ENCODE results near the gene UBL7.
"Not testable (repeated sequence)": the region's sequence is repeated elsewhere in the genome, so short reads cannot be mapped to it uniquely, and the experiment has no call there.

The UBL7 gene

DNA sequence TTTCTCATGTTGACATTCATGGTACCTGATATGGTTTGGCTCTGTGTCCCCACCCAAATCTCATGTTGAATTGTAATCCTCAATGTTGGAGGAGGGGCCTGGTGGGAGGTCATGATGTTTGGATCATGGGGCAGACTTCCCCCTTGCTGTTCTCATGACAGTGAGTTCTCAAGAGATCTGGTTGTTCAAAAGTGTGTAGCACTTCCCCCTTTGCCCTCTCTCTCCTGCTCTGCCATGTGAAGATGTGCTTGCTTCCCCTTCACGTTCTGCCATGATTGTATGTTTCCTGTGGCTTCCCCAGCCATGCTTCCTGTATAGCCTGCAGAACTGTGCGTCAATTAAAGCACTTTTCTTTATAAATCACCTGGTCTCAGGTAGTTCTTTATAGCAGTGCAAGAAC, 3.3 kb upstream of the UBL7 start:
- no peak for DNase-seq (ENCODE audit: low spot score)

DNA sequence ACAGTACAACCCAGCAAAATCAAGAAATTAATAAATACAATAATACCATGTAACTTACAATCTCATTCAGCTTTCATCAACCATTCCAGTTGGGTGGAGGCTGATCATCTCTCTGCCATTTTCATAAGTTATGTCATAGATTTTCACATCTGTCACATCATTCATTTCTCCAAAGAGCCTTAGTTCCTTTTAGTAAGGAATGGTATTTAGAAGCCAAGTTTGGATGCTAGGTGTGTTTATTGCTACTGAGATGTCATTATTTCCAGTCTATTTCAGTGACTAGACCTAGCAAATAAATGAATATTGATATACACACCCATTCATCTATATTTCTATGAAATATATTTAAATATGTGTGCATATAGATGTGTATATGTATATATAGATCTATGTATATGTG, 2.7 kb upstream of the UBL7 start:
- no peak for DNase-seq (ENCODE audit: low spot score)

DNA sequence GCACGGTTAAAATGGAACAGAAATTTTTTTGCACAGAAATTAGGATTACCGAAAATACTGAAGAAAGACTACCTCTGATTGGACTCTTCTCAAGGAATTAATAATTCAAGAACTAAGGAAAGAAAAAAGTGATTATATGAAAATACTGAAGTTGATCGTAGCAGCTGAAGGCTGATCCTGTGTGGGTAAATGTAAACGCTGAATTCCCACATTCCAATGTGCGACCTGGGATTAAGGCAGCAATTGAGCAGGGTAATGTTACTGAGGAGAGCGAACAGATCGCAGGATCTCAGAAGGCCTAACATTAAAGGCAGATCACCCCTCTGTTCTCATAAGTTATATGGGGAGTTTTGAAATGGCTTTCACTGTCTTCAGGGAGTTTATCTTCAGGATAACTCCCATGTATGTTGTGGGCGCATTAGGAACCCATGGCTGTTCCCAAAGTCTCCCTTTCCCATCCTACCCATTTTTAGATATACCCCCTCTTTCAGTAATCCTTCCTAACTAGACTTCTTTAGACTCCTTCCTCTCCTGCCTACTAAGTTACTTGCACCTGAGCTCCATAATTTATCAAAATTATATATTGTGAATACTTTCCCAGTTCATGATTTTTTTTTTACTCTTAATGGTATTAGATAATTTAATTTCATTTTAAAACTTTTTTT, 1.0 kb upstream of the UBL7 start:
- DNase-seq (ENCODE audit: low spot score): no peak

DNA sequence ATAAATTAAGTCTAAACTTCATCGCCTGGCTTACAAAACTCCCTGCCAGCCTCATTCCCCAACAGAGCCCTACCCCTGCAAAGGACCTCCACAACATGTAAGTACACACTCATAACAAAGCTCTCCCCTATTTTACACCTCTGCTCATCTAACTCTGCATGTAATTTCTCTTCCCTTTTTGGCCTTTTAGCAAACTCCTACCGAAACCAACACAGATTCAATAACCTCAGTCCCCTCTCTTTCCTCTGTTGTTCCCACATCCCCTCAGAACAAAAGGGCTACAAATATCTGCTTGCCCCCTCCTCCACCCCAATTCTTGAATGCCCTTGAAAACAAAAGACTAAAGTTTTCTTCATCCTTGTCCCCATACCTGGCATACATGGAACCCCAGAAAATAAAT, 662 bp downstream of the UBL7 start:
- DNase-seq (ENCODE audit: low spot score): no peak

DNA sequence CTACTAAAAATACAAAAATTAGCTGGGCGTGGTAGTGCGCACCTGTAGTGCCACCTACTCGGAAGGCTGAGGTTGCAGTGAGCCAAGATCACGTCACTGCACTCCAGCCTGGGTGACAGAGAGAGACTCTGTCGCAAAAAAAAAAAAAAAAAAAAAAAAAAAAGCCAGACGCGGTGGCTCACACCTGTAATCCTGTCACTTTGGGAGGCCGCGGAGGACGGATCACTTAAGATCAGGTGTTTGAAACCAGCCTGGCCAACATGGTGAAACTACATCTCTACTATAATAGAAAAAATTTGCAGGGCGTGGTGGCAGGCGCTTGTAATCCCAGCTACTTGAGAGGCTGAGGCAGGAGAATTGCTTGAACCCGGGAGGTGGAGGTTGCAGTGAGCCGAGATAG, 1.2 kb downstream of the UBL7 start:
- not testable (repeated sequence) for DNase-seq (ENCODE audit: low spot score)

DNA sequence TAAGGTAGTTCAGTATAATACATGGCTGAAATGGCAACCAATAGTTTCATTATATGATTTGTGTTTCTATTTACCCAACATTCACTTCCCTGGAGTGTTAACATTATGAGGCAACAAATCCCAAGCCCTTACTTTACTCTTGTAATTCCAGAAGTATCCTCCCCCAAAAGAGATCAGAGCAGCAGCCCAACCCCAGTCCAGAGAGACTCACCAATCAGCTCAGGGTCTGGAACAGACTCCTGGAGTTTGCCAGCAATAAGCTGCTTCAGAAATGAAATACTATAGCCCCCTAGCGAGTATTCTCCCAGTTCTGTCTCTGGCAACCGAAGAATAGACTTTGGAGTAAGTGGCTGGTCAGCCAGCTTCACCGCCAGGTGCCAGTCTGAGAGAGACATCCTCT, 2.5 kb downstream of the UBL7 start:
- no peak for DNase-seq (ENCODE audit: low spot score)

DNA sequence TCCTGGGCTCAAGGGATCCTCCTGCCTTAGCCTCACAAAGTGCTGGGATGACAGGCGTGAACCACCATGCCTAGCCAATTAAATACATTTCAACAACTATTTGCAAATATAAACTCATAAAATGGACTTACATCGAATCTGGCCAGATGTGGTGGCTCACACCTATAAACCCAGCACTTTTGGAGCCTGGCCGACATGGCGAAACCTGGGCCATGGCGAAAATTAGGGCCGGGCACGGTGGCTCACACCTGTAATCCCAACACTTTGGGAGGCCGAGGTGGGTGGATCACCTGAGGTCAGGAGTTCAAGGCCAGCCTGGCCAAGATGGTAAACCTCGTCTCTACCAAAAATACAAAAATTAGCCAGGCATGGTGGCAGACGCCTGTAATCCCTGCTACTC, 3.9 kb downstream of the UBL7 start:
- DNase-seq (ENCODE audit: low spot score): not testable (repeated sequence)

DNA sequence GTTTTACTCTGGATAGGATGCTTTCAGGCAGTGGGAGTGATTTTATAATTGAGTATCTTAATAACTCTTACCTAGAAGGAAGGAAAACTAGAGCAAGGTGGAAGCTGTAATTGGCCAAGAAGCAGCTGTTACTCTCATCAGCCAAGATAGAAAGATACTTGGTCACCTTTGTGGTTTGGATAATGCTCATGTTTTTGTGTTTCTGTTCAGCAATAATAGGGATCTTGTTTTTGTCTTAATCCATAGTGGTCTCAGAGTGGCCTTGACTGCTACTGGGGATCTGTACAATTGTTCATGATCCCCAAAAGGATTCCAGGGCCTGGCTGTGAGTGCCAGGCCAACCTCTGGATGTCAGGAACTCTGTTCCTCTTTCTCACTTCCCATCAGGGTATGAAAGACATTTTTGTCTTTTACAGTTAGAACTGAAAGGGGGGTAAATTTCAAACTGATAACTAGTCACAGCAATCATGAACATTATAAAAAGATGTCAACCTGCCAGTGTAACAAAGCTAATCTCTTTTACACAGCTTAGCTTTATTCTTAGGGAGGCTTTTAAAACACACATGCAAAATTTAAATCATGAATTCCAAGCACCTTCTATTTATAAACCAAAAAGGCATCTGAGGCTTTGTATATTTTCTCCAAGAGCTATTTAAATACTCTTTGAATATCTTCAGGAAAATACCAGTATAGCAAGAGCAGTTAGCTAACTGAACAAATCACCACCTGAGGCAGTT, 6.0 kb downstream of the UBL7 start:
- no peak for DNase-seq (ENCODE audit: low spot score)

DNA sequence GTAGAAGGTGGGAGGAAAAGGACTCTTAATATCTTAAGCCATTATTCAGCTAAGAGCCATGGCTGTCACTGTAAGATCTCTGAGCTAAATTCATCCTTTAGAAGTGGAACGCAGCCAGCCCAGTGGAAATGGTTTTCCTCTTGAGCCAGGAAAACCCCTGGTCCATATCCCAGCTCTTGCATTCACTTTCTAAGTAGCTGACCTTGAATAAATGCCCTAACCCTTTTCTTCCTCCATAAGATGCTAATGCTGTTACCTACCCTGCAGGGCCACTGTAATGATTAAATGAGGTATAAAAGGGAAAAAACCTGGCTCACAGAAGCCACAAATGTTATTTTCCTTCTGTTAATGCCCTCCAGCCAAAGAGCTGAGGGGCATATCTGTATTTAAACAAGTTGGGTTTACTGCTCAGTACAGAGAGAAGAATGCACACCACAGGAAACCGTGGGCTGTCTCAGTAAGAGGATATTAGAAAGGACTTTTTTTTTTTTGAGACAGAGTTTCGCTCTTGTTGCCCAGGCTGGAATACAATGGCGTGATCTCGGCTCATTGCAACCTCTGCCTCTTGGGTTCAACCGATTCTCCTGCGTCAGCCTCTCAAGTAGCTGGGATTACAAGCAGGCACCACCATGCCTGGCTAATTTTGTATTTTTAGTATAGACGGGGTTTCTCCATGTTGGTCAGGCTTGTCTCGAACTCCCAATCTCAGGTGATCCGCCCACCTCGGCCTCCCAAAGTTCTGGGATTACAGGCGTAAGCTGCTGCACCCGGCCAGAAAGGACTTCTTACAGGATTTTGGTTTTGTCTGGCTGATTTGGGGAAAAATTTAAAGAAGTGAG, 6.8 kb downstream of the UBL7 start:
- DNase-seq (ENCODE audit: low spot score): no peak

DNA sequence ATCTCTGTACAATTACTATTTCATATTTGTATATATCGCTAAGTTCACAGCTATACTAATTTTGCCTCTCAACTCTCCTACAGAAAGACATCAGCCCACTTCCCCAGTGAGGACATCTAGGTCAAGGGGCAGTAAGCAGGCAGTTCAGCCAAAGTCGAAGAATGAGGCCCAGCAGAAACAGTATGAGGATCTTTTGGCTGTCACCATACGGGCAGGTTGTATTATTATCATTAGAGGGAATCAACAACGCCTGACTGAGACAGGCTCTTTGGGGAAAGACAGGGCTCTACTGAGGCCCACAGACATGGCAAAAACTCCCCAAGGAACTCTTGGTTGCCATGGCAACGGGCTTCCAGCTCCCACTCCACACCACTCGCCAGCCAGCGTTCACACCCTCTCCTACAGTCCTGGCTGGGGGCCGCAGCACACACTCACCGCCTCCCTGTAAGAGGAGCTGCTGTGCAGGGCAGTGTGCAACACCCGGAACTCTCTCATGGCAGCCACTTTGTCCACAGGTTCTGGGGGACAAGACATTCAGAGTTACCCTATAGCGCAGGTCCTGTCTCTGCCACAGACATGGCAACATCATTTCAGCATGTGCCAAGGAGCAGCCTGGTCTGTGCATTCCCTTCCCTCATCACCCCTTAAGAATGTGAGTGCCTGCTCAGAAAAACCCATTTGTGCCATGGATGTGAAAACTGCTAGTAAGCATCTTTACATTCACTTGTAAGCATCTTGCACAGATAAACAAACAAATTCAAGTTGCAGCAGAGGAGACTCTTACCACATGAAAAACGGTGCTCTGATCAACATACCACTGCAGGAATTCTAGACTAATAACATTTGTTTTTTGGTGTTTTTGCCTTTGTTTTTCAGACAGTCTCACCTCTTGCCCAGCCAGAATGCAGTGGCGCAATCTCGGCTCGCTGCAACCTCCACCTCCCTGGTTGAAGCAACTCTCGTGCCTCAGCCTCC, 8.8 kb downstream of the UBL7 start:
- DNase-seq (ENCODE audit: low spot score): no peak

DNA sequence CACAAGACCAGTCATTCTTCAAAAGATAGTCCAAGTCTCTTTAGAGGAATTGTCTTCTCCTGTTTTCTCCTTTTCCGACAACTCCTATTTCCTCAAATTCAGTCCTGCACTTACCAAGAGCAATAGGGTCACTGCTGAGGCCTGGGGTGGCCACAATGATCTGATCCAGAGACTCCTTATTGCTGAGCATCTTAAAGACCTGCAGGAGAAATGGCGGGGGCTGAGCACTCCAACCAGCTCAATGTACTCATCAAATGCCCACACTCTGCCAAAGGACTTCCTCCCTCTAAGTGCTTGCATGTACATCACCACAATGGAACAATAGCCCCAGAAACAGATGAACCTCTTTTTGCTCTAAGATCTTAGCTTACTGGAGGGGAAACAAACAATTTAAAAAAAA, 9.6 kb downstream of the UBL7 start:
- DNase-seq (ENCODE audit: low spot score): no peak

DNA sequence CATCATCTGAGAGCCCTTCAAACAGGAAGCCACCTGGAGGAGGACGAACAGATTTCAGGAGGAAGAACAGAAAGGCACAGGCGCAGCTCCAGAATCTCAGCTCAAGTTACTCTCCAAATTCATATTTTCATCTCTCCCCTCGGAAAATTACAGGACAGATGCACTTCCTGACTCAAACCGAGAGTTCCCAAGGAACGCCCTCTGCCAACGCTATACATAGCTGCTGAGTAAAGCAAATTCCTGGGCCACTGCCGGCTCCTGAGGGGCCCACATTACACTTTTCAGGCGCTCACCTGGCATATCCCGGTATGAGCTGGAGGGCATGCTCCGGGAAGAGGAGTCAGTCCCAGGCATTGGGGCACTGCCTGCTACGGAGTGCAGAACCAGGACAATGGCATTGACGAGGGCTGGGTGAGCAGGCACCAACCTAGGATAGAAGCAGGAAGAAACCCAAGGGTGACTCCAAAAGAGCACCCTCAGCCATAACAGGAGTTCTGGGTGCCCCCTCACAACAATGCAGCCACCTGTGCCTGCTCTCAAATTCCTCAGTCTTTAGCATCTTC, 11.2 kb downstream of the UBL7 start:
- no peak for DNase-seq (ENCODE audit: low spot score)

DNA sequence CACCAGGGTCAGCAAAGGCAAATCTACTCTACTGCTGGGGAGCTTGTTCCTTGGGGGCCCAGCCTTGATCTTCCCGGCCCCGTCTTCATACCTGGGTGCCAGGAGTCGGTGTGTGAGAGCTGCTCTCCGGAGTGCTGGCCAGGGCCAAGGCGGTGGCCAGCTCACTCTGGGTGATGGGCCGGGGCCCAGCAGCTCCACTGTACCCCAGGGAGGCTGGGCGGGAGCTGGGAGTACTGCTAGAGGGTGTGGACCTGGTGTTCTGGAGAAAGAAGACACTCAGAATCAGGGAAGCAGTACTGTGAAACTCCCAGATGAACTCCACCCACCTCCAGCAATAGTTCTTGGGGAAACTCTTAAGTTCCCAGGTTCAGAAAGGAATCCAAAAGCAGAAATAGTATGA, 11.9 kb downstream of the UBL7 start:
- DNase-seq (ENCODE audit: low spot score): no peak

DNA sequence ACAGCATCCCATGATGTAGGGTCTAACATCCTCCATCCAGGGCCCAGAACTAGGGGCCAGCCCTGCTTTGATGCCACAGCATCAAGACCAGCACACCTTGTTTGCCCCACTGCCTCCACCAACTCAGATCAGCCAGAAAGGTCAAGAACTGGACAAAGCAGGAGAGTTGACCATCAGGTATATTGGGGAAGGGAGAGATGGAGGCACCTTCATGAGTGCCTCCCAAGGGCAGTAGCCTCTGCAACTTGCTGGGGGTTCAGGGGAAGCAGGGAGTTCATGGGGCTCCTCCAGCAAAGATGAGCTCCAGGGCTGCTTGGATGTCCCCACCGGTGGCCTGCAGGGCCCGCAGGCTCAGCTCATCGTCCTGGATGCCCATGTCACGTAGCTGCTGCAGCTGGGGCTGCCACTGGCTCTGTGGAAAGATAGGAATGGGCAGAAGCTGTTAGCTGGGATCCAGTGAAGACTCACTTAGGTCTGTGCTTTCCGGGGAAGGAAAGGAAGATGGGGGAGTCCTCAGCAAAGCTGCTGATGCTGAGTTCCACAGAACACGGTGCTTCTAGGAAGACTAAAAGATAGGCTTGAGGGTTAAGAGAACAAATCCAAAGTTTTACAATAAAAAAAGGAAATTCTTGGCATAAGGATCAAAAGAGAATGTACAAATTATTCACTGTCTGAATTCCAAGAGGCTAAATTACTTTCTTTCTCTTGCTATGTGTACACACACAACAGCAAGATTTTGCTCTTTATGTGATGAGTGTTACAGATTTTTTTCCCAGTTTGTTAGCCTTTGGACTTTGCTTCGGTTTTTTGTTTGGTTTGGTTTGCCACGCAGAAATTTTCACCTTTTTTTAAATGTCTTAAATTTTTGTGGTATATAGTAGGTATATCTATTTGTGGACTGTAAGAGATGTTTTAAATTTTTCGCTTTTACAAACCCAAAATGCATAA, 14.9 kb downstream of the UBL7 start:
- no peak for DNase-seq (ENCODE audit: low spot score)

DNA sequence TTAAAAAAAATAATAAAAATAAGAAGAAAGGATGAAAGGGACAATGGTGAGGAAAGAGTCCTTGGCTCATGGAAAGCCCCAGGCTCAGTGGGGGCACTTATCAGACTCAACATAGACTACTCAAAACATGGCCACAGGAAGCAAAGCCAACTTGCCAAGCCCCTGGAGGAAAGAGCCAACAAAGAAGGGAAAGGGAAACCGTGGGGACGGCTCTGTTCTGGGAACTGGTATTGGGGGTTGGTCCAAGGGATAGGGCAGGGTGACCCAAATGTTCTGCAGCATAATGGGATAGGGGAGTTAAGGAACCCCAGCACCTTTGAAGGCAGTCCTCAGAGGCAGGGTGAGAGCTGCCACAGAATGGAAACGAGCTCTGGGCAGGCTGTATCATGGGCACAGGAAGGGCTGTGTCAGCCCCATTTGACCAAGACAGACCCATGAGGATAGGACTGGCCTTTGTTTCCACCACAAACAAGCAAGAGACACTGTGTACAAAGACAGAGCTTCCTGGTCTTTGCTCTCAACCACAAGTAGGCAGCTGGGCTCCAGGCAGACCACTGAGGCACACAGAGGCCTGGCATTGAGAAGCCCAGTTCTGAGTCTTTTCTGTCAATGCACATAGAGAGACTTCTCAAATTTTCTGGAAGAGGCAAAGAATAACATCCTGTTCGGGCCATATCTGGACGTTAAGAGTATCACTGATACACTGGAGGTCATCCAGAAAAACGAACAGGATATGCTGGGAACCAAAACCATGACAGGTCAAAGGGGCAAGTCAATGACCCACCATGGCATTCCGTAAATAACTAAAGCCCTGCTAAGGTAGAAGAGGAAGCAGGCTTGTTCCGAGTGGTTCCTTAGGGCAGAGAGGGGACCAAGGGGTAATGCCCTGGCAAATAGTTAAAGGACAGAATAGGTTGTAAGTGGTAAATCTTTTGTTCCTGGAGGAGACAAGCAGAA, 16.6 kb downstream of the UBL7 start:
- no peak for DNase-seq (ENCODE audit: low spot score)

DNA sequence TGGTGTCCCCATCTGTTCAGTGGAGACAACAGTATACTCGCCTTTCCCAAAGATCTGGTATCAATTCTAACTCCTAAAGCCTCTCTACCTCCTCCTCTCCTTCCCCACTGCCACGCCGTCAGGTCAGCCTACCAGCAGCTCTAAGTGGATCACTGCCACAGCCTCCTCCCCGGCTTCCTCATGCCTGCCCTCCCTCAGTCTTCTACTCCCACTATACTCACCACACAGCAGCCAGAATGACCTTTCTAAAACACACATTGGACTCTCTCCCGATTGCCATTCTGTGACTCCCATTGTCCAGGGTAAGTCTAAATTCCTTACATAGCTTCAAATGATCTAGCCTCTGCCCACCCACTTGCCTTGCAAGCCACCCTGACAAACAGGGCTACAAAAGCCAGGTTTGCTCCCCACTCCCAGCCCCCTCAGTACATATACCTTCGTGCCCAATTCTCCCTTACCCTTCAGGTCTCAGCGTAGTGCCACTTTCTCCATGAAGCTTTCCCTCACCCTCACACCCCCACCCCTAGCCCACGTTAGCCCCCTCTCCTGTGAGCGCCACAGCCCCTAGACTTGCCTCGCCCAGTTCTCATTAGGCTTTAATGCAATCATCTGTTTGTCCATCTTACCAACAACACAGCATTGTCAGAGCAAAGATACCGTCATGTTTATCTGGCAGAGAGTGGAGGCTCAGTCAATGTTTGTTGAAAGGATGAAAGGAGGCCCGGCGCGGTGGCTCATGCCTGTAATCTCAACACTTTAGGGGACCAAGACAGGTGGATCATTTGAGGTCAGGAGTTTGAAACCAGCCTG, 17.7 kb downstream of the UBL7 start:
- peak; percentile 71 for DNase-seq (ENCODE audit: low spot score)

DNA sequence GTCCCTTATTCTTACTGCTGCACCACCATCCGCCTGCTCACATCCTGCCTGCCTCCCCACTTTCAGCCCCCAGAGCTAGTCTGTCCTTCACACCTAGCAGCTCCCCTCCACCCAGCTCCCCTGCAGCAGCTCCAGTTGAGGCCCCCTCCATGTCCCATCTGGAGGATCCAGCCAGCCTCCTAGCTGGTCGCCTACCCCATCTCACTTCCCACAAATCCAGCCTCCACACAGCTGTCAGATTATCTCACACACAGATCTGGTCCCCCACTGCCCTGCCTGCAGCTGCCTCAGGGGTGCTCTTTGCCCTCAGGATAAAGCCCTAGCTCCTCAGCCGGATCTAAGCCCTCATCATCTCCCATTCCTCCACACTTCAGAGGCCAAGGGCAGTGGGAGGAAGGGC, 18.4 kb downstream of the UBL7 start:
- no peak for DNase-seq (ENCODE audit: low spot score)

DNA sequence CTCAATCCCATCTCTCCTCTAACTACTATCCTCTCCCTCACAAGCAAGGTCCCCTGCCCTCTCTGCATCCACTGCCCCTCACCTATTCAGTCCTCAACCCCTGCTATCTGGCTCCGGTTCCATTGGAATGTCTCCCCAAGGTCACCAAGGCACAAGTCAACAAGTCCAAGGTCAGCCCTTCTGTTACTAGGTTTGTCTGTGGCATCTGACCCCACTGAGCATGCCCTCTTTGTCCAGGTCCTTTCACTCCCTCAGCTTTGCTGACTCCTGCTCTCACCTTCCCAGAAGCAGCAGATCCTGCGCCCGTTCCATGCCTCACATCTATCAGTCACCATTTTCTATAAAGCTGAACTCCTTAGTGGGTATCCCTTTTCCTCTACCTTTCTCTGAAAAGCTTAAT, 18.9 kb downstream of the UBL7 start:
- no peak for DNase-seq (ENCODE audit: low spot score)

Measured in HuH-7 (cell line).